GM10266 (cell line): Measurements from ENCODE around the gene COL26A1.

Source experiments
- DNase-seq: peaks from one replicate; pipeline ENCODE4 v3.0.0; 2012; ENCODE audit errors: extremely low spot score
- CTCF ChIP-seq: IDR thresholded peaks from 2 replicates; pipeline ENCODE4 v1.5.1; 2012; ENCODE audit warnings: mild to moderate bottlenecking, low read depth; ENCODE audit not compliant: control insufficient read depth, insufficient read depth; ENCODE audit errors: missing control alignments

Gene COL26A1

DNA sequence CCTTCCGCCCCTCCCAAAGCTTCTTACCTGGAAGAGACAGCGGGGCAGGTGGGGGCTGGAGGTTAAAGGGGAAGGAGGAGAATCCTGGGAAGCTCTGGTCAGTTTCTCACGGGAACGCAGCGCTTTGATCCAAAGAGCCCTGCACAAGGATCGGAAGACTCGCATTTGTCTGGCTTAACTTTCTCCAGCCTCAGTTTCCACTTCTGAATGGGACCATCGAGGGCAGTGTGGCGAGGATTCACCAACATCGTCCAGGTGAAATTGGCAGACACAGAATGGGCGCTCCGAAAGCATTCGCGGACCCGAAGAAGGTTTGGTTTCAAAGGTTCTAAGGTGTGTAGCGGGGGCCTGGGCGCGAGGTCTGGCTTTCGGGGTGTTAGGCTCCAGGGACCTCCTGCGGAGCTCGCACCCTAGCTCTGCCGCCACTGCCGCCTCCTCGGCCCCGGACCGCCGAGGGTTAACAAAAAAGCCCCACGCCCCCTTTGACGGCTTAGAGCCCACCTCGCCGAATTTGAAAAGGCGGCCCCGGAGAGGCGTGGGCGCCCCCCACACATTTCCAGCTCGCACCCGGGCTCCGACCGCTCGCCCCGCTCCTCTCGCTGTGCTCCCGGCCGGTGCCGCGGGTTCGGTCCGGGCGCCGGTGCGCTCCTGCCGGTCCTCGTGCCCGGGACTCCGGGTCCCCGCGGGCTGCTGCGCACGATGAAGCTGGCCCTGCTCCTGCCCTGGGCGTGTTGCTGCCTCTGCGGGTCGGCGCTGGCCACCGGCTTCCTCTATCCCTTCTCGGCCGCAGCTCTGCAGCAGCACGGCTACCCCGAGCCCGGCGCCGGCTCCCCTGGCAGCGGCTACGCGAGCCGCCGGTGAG is at the start of gene COL26A1:
COL26A1 (plus strand) TSS at position 542 of the 862 bp plus-strand sequence; CDS start at position 700, 158 bp downstream.
- no peak for TF ChIP-seq CTCF
- DNase-seq: peak; percentile 55

- peak; percentile 72 for DNase-seq
- peak; percentile 52 for TF ChIP-seq CTCF
These were observed 47.3 kb upstream of the COL26A1 start for GRCh38 chr7:101315336-101315735.

DNA sequence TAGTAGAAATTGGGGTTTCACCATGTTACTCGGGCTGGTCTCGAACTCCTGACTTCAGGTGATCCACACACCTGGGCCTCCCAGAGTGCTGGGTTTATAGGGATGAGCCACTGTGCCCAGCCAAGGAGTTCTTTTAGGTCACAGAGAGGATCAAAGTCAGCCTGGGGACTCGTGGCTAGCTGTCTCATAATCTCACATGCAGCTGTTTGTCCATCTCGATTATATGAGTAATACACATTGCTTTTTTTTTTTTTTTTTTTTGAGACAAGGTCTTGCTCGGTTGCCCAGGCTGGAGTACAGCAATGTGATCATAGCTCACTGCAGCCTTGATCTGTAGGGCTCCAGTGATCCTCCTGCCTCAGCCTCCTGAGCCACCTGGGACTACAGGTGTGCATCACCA is 43.3 kb upstream of the COL26A1 start:
- DNase-seq: no peak
- TF ChIP-seq CTCF: no peak

DNA sequence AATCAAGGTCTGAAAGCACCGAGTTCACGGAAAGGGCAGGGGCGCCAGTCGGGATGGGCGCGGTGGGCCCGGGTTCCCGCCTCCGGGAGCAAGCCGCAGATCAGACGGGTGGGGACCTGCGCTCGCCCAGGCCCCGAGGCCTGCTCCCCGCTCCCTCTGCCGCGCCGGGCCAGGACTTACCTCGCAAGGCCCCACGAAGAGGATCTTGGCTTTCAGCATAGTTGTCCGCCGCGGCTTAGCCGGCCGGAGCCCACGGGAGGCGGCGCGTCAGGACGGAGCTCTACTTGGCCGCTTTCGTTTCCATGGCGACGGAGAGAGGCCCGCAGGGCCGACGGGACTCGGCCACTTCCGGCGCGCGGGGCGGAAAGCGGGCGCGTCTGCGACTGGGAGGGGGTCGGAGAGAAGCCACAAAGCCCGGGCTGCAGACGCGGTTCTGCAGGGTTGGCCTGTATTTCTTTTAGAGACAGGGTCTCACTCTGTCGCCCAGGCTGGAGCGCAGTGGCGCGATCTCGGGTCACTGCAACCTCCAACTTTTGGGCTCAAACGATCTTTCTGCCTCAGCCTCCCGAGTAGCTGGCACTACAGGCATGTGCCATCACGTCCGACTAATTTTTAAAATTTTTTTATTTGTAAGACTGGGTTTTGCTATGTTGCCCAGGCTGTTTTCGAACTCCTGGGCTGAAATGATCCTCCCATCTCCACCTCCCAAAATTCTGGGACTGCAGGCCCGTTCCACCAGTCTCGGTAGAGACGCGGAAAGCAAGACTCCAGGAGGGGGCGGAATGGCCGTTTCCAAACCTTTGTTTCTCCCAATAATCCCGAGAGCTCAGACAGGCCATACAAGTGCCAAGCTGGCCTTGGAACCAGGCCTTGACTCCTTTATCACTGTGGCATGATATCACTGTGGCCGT is 40.9 kb upstream of the COL26A1 start, which contains the start of gene IFT22:
IFT22 (minus strand) TSS at position 322 of the 911 bp plus-strand sequence; CDS start at position 219, 103 bp downstream.
- DNase-seq: peak; percentile 95
- peak; percentile 0 for TF ChIP-seq CTCF

- no peak for TF ChIP-seq CTCF
- DNase-seq: no peak
These were observed 34.5 kb upstream of the COL26A1 start for GRCh38 chr7:101328159-101328558.

DNA sequence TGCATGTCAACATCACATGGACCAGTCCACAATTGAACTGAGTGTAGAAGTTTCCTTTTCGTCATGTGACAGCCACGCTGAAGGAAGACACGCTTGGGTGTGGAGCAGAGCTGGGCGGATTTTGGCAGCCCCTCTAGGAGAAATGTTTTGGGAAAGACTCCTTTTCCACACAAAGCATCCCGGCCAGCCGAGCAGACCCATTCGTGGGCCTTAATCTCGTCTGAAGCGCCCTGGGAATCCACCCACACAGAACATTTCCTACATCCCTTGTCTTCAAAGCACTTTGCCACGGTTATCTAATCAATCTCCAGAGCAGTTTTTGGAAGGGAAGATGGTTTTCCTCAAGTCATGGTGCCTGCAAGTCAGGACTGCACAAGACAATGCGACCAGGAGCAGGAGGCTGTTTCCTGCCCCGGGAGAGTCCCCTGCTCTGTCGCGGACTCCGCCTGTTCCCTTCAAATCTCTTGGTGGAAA is 32.6 kb upstream of the COL26A1 start:
- TF ChIP-seq CTCF: no peak
- DNase-seq: no peak

GRCh38 chr7:101332026-101332425 is 30.6 kb upstream of the COL26A1 start:
- no peak for DNase-seq
- no peak for TF ChIP-seq CTCF
